WTC11 (cell line): ENCODE results near the gene GPATCH11. TPM values are rescaled to one million over a fixed set of nuclear protein-coding genes. Genes with fewer than 3 reads are reported as not detected.

ENCODE experiments used
- ATAC-seq: fragments of 200-7000 bp; cut with Tn5 transposase; 2 replicates; pipeline ENCODE4 v1.10.0; 2021; ENCODE audit warnings: mild to moderate bottlenecking, moderate library complexity
- CTCF ChIA-PET: fragments of 300-600 bp; sonication (Branson Sonifier 250); formaldehyde crosslinking; loops from one replicate; lab custom pipeline; 2021; ENCODE audit warnings: antibody characterized with exemption; lab: Charles Lee
- POLR2A ChIA-PET: fragments of 350-600 bp; sonication (Branson Sonifier 250); formaldehyde crosslinking; loops from one replicate; lab custom pipeline; 2021; ENCODE audit warnings: antibody characterized with exemption; lab: Charles Lee
- DNase-seq: peaks from one replicate; pipeline ENCODE4 v3.0.0; 2021; ENCODE audit warnings: low spot score
- H3K27ac Mint-ChIP-seq: 2 replicates; pipeline ENCODE4 v1.8.0; 2021; ENCODE audit warnings: mixed read lengths
- H3K27me3 Mint-ChIP-seq: 2 replicates; pipeline ENCODE4 v1.8.0; 2021; ENCODE audit warnings: low read depth, mild to moderate bottlenecking, moderate library complexity, mixed read lengths
- H3K36me3 Mint-ChIP-seq: 2 replicates; pipeline ENCODE4 v1.8.0; 2021; ENCODE audit warnings: mixed read lengths
- H3K4me1 Mint-ChIP-seq: 2 replicates; pipeline ENCODE4 v1.8.0; 2022; ENCODE audit warnings: mixed read lengths
- H3K4me3 Mint-ChIP-seq: 2 replicates; pipeline ENCODE4 v1.8.0; 2021; ENCODE audit warnings: mild to moderate bottlenecking, moderate library complexity, mixed read lengths
- H3K9me3 Mint-ChIP-seq: 2 replicates; pipeline ENCODE4 v1.8.0; 2021; ENCODE audit warnings: mixed read lengths
- ATF6 ChIP-seq: sonication (generic); formaldehyde crosslinking; IDR thresholded peaks from 2 replicates; pipeline ENCODE4 v1.8.1; 2023; ENCODE audit warnings: mild to moderate bottlenecking, missing genetic modification reagents
- CREM ChIP-seq: sonication (generic); formaldehyde crosslinking; IDR thresholded peaks from 2 replicates; pipeline ENCODE4 v1.8.1; 2022; ENCODE audit warnings: mild to moderate bottlenecking, missing genetic modification reagents, moderate library complexity
- ERG ChIP-seq: fragments of 250-450 bp; sonication (Bioruptor Pico); IDR thresholded peaks from 2 replicates; pipeline ENCODE4 v1.8.0; 2021; ENCODE audit warnings: mild to moderate bottlenecking
- IRF1 ChIP-seq: sonication (generic); formaldehyde crosslinking; IDR thresholded peaks from 2 replicates; pipeline ENCODE4 v1.8.0; 2023; ENCODE audit warnings: missing genetic modification reagents
- IRF2 ChIP-seq: sonication (generic); formaldehyde crosslinking; IDR thresholded peaks from 2 replicates; pipeline ENCODE4 v1.8.0; 2022; ENCODE audit warnings: low read depth, missing genetic modification reagents, borderline replicate concordance
- JAZF1 ChIP-seq: fragments of 250-450 bp; sonication (Bioruptor Pico); IDR thresholded peaks from 2 replicates; pipeline ENCODE4 v1.9.0; 2021; ENCODE audit warnings: moderate library complexity, mild to moderate bottlenecking, inconsistent platforms
- JUN ChIP-seq: sonication (generic); formaldehyde crosslinking; IDR thresholded peaks from 2 replicates; pipeline ENCODE4 v1.8.0; 2023; ENCODE audit warnings: mild to moderate bottlenecking, missing genetic modification reagents
- MLX ChIP-seq: sonication (generic); formaldehyde crosslinking; IDR thresholded peaks from 2 replicates; pipeline ENCODE4 v1.8.1; 2023; ENCODE audit warnings: mild to moderate bottlenecking, missing genetic modification reagents, moderate library complexity
- NR2C2 ChIP-seq: sonication (generic); formaldehyde crosslinking; IDR thresholded peaks from 2 replicates; pipeline ENCODE4 v1.8.0; 2022; ENCODE audit warnings: mild to moderate bottlenecking, missing genetic modification reagents
- NR3C1 ChIP-seq: sonication (generic); formaldehyde crosslinking; conservative IDR thresholded peaks from 2 replicates; pipeline ENCODE4 v1.8.1; 2023; ENCODE audit warnings: low read depth, mild to moderate bottlenecking, missing genetic modification reagents
- RELA ChIP-seq: sonication (generic); formaldehyde crosslinking; IDR thresholded peaks from 2 replicates; pipeline ENCODE4 v1.8.1; 2022; ENCODE audit warnings: missing genetic modification reagents, mild to moderate bottlenecking, borderline replicate concordance
- SMAD4 ChIP-seq: sonication (generic); formaldehyde crosslinking; IDR thresholded peaks from 2 replicates; pipeline ENCODE4 v1.8.0; 2022; ENCODE audit warnings: mild to moderate bottlenecking, missing genetic modification reagents
- STAT6 ChIP-seq: sonication (generic); formaldehyde crosslinking; conservative IDR thresholded peaks from 2 replicates; pipeline ENCODE4 v1.8.1; 2023; ENCODE audit warnings: mild to moderate bottlenecking, low read depth, missing genetic modification reagents, moderate library complexity
- TP53 ChIP-seq: sonication (generic); formaldehyde crosslinking; IDR thresholded peaks from 2 replicates; pipeline ENCODE4 v1.8.1; 2023; ENCODE audit warnings: mild to moderate bottlenecking, missing genetic modification reagents
- USF2 ChIP-seq: sonication (generic); formaldehyde crosslinking; IDR thresholded peaks from 2 replicates; pipeline ENCODE4 v1.8.1; 2023; ENCODE audit warnings: mild to moderate bottlenecking, missing genetic modification reagents, moderate library complexity
- ZNF219 ChIP-seq: sonication (generic); formaldehyde crosslinking; IDR thresholded peaks from 2 replicates; pipeline ENCODE4 v1.8.0; 2023; ENCODE audit warnings: missing genetic modification reagents, mild to moderate bottlenecking, borderline replicate concordance
- ZNF416 ChIP-seq: fragments of 250-450 bp; sonication (Bioruptor Pico); IDR thresholded peaks from 2 replicates; pipeline ENCODE4 v1.9.0; 2021; ENCODE audit warnings: mild to moderate bottlenecking, inconsistent platforms
- ZNF423 ChIP-seq: fragments of 250-450 bp; sonication (Bioruptor Pico); IDR thresholded peaks from 2 replicates; pipeline ENCODE4 v2.1.2; 2022; ENCODE audit warnings: mild to moderate bottlenecking, moderate library complexity
- ZSCAN18 ChIP-seq: fragments of 250-450 bp; sonication (Bioruptor Pico); IDR thresholded peaks from 2 replicates; pipeline ENCODE4 v2.1.2; 2022; ENCODE audit warnings: mild to moderate bottlenecking, moderate library complexity
- total RNA-seq: library from RNA; stranded (reverse); gene quantifications from 3 replicates; pipeline ENCODE4 v1.2.3, GENCODE V29; 2021
- TF ChIP-seq, protein P1 (sequence below): sonication (generic); formaldehyde crosslinking; IDR thresholded peaks from 2 replicates; pipeline ENCODE4 v1.8.1; 2022; ENCODE audit warnings: low read depth, mild to moderate bottlenecking, moderate library complexity, missing genetic modification reagents, borderline replicate concordance
- TF ChIP-seq, protein P2 (sequence below): fragments of 250-450 bp; sonication (Bioruptor Pico); IDR thresholded peaks from 2 replicates; pipeline ENCODE4 v1.9.0; 2021; ENCODE audit warnings: mild to moderate bottlenecking
- TF ChIP-seq, protein P3 (sequence below): sonication (generic); formaldehyde crosslinking; IDR thresholded peaks from 2 replicates; pipeline ENCODE4 v1.8.1; 2022; ENCODE audit warnings: mild to moderate bottlenecking, missing genetic modification reagents, moderate library complexity, borderline replicate concordance

Gene GPATCH11
- total RNA-seq, 1 experiment from 2014 or later, result 3.5 TPM

GRCh38 chr2:37125416-37125815 is 41.1 kb downstream of the GPATCH11 start:
- Mint-ChIP-seq H3K36me3 (peaks cover 51% of the 10 kb centered on the region), H3K27me3 (no peaks in the 10 kb centered on the region), H3K4me3 (no peak overlapping the region), H3K9me3 (no peaks in the 10 kb centered on the region), H3K4me1 (no peaks in the 10 kb centered on the region), H3K27ac (no peak overlapping the region)
- DNase-seq (no peak), ATAC-seq (no peak)
- ChIA-PET CTCF (no interaction called here), POLR2A (no interaction called here)
- TF ChIP-seq NR2C2 (CRISPR knock-in tag) (no peak), ZNF416 (no peak), SMAD4 (CRISPR knock-in tag) (no peak), IRF2 (CRISPR knock-in tag) (no peak), TP53 (CRISPR knock-in tag) (no peak), ERG (CRISPR knock-in tag) (no peak), ZNF423 (no peak), JAZF1 (CRISPR knock-in tag) (no peak), MLX (no peak)
- TF ChIP-seq, protein P1, sequence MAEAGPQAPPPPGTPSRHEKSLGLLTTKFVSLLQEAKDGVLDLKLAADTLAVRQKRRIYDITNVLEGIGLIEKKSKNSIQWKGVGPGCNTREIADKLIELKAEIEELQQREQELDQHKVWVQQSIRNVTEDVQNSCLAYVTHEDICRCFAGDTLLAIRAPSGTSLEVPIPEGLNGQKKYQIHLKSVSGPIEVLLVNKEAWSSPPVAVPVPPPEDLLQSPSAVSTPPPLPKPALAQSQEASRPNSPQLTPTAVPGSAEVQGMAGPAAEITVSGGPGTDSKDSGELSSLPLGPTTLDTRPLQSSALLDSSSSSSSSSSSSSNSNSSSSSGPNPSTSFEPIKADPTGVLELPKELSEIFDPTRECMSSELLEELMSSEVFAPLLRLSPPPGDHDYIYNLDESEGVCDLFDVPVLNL (CRISPR knock-in tag), result no peak

DNA sequence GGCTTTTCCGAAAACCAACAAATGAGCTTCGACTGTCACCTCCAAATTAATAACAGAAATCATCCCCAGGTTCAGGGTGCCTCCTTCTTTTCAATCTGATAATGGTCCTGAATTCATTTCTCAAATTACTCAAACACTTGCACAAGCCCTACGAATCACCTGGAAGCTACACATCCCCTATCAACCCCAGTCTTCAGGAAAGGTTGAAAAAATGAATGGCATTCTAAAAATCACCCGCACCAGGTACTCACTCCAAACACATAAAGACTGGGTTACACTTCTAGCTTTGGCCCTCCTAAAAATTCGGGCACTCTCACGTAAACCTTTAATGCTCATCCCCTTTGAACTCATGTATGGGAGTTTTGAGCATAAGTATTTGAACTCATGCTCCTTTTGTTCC is 48.6 kb downstream of the GPATCH11 start:
- H3K9me3 Mint-ChIP-seq, result no peaks in the 10 kb centered on the region
- H3K4me3 Mint-ChIP-seq, result no peak overlapping the region
- H3K27me3 Mint-ChIP-seq, result no peaks in the 10 kb centered on the region
- peaks cover 51% of the 10 kb centered on the region for H3K36me3 Mint-ChIP-seq
- POLR2A ChIA-PET, result no interaction called here
- H3K4me1 Mint-ChIP-seq, result no peaks in the 10 kb centered on the region
- TF ChIP-seq CREM (CRISPR knock-in tag) (no peak), ATF6 (CRISPR knock-in tag) (no peak), USF2 (CRISPR knock-in tag) (no peak), JUN (no peak), RELA (CRISPR knock-in tag) (no peak), ZSCAN18 (CRISPR knock-in tag) (no peak), STAT6 (CRISPR knock-in tag) (no peak), NR3C1 (CRISPR knock-in tag) (no peak), ZNF219 (CRISPR knock-in tag) (no peak), IRF1 (no peak)
- TF ChIP-seq, protein P2, sequence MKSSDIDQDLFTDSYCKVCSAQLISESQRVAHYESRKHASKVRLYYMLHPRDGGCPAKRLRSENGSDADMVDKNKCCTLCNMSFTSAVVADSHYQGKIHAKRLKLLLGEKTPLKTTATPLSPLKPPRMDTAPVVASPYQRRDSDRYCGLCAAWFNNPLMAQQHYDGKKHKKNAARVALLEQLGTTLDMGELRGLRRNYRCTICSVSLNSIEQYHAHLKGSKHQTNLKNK (CRISPR knock-in tag), result no peak
- TF ChIP-seq, protein P3, sequence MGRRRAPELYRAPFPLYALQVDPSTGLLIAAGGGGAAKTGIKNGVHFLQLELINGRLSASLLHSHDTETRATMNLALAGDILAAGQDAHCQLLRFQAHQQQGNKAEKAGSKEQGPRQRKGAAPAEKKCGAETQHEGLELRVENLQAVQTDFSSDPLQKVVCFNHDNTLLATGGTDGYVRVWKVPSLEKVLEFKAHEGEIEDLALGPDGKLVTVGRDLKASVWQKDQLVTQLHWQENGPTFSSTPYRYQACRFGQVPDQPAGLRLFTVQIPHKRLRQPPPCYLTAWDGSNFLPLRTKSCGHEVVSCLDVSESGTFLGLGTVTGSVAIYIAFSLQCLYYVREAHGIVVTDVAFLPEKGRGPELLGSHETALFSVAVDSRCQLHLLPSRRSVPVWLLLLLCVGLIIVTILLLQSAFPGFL (CRISPR knock-in tag), result no peak
- DNase-seq, result no peak
- ATAC-seq, result no peak
- no peak overlapping the region for H3K27ac Mint-ChIP-seq
- CTCF ChIA-PET, result no interaction called here
